HEK293 (cell line): ENCODE results near the gene TSR1.

Experiments used
- EGR2 ChIP-seq: fragments of 450-650 bp; formaldehyde crosslinking; IDR thresholded peaks from 2 replicates; pipeline ENCODE4 v1.5.1; 2016; ENCODE audit warnings: low read depth, missing biosample characterization, missing genetic modification characterization
- PATZ1 ChIP-seq: fragments of 450-650 bp; formaldehyde crosslinking; IDR thresholded peaks from 2 replicates; pipeline ENCODE4 v1.5.1; 2016; ENCODE audit warnings: missing biosample characterization, missing genetic modification characterization
- PRDM2 ChIP-seq: fragments of 450-650 bp; formaldehyde crosslinking; IDR thresholded peaks from 2 replicates; pipeline ENCODE4 v1.5.1; 2016; ENCODE audit warnings: missing biosample characterization, missing genetic modification characterization, borderline replicate concordance
- SP3 ChIP-seq: fragments of 450-650 bp; formaldehyde crosslinking; IDR thresholded peaks from 2 replicates; pipeline ENCODE4 v1.5.1; 2016; ENCODE audit warnings: missing biosample characterization, missing genetic modification characterization
- SP7 ChIP-seq: fragments of 450-650 bp; formaldehyde crosslinking; IDR thresholded peaks from 2 replicates; pipeline ENCODE4 v1.5.1; 2016; ENCODE audit warnings: missing biosample characterization, missing genetic modification characterization
- ZBTB48 ChIP-seq: fragments of 450-650 bp; formaldehyde crosslinking; IDR thresholded peaks from 2 replicates; pipeline ENCODE4 v1.5.1; 2016; ENCODE audit warnings: missing biosample characterization, missing genetic modification characterization
- ZBTB7A ChIP-seq: fragments of 450-650 bp; formaldehyde crosslinking; IDR thresholded peaks from 2 replicates; pipeline ENCODE4 v1.5.1; 2016; ENCODE audit warnings: low read depth, missing biosample characterization, missing genetic modification characterization
- ZBTB8A ChIP-seq: fragments of 450-650 bp; formaldehyde crosslinking; IDR thresholded peaks from 2 replicates; pipeline ENCODE4 v1.5.1; 2016; ENCODE audit warnings: missing biosample characterization, missing genetic modification characterization
- ZNF174 ChIP-seq: fragments of 450-650 bp; formaldehyde crosslinking; IDR thresholded peaks from 2 replicates; pipeline ENCODE4 v1.5.0; 2017; ENCODE audit warnings: missing biosample characterization, mild to moderate bottlenecking, missing genetic modification characterization
- ZNF19 ChIP-seq: fragments of 450-650 bp; formaldehyde crosslinking; IDR thresholded peaks from 2 replicates; pipeline ENCODE4; 2016; ENCODE audit warnings: missing biosample characterization, missing genetic modification characterization, low read depth
- ZNF366 ChIP-seq: fragments of 450-650 bp; formaldehyde crosslinking; conservative IDR thresholded peaks from 2 replicates; pipeline ENCODE4 v1.5.1; 2016; ENCODE audit warnings: missing biosample characterization, missing genetic modification characterization
- ZNF37A ChIP-seq: fragments of 450-650 bp; IDR thresholded peaks from 2 replicates; pipeline ENCODE4 v1.5.1; 2018; ENCODE audit warnings: missing biosample characterization, missing genetic modification characterization
- ZNF433 ChIP-seq: fragments of 450-650 bp; formaldehyde crosslinking; IDR thresholded peaks from 2 replicates; pipeline ENCODE4 v1.5.1; 2016; ENCODE audit warnings: missing biosample characterization, missing genetic modification characterization, low read depth
- ZNF558 ChIP-seq: fragments of 450-650 bp; formaldehyde crosslinking; IDR thresholded peaks from 2 replicates; pipeline ENCODE4 v1.5.1; 2016; ENCODE audit warnings: missing biosample characterization, missing genetic modification characterization
- ZNF664 ChIP-seq: fragments of 450-650 bp; formaldehyde crosslinking; IDR thresholded peaks from 2 replicates; pipeline ENCODE4 v1.5.1; 2016; ENCODE audit warnings: missing biosample characterization, missing genetic modification characterization
- ZSCAN18 ChIP-seq: fragments of 450-650 bp; formaldehyde crosslinking; IDR thresholded peaks from 2 replicates; pipeline ENCODE4 v1.5.1; 2016; ENCODE audit warnings: missing biosample characterization, missing genetic modification characterization
- TF ChIP-seq, protein P1 (sequence below): fragments of 450-650 bp; formaldehyde crosslinking; IDR thresholded peaks from 2 replicates; pipeline ENCODE4 v1.5.1; 2016; ENCODE audit warnings: missing biosample characterization, missing genetic modification characterization, low read depth
- TF ChIP-seq, protein P2 (sequence below): fragments of 450-650 bp; formaldehyde crosslinking; IDR thresholded peaks from 2 replicates; pipeline ENCODE4 v1.5.1; 2016; ENCODE audit warnings: missing biosample characterization, missing genetic modification characterization
- TF ChIP-seq, protein P3 (sequence below): fragments of 450-650 bp; formaldehyde crosslinking; IDR thresholded peaks from 2 replicates; pipeline ENCODE4 v1.5.1; 2016; ENCODE audit warnings: missing biosample characterization, missing genetic modification characterization

TSR1 gene

GRCh38 chr17:2336215-2336851 lies at the start of gene TSR1 (continued):
- TF ChIP-seq ZBTB8A (tag by site-specific recombination) (peak; percentile 98), ZSCAN18 (tag by site-specific recombination) (no peak), ZNF37A (tag by site-specific recombination) (no peak), ZBTB7A (tag by site-specific recombination) (peak; percentile 44; the same call in 1 of the 2 replicates), PRDM2 (no peak), ZBTB48 (tag by site-specific recombination) (peak; percentile 15; the same call in 1 of the 2 replicates), PATZ1 (tag by site-specific recombination) (peak; percentile 68), ZNF664 (tag by site-specific recombination) (no peak), SP7 (tag by site-specific recombination) (peak; percentile 69), SP3 (tag by site-specific recombination) (peak; percentile 87), ZNF558 (tag by site-specific recombination) (no peak), ZNF366 (tag by site-specific recombination) (no peak), ZNF433 (tag by site-specific recombination) (no peak), EGR2 (tag by site-specific recombination) (no peak), ZNF174 (tag by site-specific recombination) (no peak), ZNF19 (tag by site-specific recombination) (no peak)
- TF ChIP-seq, protein P1, sequence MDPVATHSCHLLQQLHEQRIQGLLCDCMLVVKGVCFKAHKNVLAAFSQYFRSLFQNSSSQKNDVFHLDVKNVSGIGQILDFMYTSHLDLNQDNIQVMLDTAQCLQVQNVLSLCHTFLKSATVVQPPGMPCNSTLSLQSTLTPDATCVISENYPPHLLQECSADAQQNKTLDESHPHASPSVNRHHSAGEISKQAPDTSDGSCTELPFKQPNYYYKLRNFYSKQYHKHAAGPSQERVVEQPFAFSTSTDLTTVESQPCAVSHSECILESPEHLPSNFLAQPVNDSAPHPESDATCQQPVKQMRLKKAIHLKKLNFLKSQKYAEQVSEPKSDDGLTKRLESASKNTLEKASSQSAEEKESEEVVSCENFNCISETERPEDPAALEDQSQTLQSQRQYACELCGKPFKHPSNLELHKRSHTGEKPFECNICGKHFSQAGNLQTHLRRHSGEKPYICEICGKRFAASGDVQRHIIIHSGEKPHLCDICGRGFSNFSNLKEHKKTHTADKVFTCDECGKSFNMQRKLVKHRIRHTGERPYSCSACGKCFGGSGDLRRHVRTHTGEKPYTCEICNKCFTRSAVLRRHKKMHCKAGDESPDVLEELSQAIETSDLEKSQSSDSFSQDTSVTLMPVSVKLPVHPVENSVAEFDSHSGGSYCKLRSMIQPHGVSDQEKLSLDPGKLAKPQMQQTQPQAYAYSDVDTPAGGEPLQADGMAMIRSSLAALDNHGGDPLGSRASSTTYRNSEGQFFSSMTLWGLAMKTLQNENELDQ (tag by site-specific recombination) = no peak
- TF ChIP-seq, protein P2, sequence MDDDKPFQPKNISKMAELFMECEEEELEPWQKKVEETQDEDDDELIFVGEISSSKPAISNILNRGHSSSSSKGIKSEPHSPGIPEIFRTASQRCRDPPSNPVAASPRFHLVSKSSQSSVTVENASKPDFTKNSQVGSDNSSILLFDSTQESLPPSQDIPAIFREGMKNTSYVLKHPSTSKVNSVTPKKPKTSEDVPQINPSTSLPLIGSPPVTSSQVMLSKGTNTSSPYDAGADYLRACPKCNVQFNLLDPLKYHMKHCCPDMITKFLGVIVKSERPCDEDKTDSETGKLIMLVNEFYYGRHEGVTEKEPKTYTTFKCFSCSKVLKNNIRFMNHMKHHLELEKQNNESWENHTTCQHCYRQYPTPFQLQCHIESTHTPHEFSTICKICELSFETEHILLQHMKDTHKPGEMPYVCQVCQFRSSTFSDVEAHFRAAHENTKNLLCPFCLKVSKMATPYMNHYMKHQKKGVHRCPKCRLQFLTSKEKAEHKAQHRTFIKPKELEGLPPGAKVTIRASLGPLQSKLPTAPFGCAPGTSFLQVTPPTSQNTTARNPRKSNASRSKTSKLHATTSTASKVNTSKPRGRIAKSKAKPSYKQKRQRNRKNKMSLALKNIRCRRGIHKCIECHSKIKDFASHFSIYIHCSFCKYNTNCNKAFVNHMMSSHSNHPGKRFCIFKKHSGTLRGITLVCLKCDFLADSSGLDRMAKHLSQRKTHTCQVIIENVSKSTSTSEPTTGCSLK = no peak
- TF ChIP-seq, protein P3, sequence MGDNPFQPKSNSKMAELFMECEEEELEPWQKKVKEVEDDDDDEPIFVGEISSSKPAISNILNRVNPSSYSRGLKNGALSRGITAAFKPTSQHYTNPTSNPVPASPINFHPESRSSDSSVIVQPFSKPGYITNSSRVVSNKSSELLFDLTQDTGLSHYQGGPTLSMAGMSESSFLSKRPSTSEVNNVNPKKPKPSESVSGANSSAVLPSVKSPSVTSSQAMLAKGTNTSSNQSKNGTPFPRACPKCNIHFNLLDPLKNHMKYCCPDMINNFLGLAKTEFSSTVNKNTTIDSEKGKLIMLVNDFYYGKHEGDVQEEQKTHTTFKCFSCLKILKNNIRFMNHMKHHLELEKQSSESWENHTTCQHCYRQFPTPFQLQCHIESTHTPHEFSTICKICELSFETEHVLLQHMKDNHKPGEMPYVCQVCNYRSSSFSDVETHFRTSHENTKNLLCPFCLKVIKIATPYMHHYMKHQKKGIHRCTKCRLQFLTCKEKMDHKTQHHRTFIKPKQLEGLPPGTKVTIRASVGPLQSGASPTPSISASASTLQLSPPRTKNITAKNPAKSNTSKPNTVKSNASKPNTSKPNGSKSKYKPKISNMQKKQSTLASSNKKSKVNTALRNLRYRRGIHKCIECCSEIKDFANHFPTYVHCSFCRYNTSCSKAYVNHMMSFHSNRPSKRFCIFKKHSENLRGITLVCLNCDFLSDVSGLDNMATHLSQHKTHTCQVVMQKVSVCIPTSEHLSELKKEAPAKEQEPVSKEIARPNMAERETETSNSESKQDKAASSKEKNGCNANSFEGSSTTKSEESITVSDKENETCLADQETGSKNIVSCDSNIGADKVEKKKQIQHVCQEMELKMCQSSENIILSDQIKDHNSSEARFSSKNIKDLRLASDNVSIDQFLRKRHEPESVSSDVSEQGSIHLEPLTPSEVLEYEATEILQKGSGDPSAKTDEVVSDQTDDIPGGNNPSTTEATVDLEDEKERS = no peak
